HG03575 (cell line): Measurements from ENCODE around the gene GPD1.
"Not testable (repeated sequence)": the region's sequence is repeated elsewhere in the genome, so short reads cannot be mapped to it uniquely, and the experiment has no call there.

Experiments
- ATAC-seq: cut with Tn5 transposase; IDR thresholded peaks from one replicate; pipeline ENCODE4 v1.9.1; 2021; ENCODE audit not compliant: unreplicated experiment, insufficient number of reproducible peaks, low FRiP score; ENCODE audit errors: extremely low read depth

GPD1 gene

GRCh38 chr12:50072198-50072907, 31.5 kb upstream of the GPD1 start:
- no peak for ATAC-seq

- no peak for ATAC-seq
These were observed 30.6 kb upstream of the GPD1 start for GRCh38 chr12:50073206-50073605.

DNA sequence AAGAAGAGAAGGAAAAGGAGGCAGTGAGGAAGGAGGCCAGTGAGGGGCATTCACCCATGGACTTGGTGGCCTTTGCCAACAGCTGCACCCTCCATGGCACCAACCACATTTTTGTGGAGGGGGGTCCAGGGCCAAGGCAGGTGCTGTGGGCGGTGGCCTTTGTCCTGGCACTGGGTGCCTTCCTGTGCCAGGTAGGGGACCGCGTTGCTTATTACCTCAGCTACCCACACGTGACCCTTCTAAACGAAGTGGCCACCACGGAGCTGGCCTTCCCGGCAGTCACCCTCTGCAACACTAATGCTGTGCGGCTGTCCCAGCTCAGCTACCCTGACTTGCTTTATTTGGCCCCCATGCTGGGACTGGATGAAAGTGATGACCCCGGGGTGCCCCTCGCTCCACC, 30.1 kb upstream of the GPD1 start:
- no peak for ATAC-seq

DNA sequence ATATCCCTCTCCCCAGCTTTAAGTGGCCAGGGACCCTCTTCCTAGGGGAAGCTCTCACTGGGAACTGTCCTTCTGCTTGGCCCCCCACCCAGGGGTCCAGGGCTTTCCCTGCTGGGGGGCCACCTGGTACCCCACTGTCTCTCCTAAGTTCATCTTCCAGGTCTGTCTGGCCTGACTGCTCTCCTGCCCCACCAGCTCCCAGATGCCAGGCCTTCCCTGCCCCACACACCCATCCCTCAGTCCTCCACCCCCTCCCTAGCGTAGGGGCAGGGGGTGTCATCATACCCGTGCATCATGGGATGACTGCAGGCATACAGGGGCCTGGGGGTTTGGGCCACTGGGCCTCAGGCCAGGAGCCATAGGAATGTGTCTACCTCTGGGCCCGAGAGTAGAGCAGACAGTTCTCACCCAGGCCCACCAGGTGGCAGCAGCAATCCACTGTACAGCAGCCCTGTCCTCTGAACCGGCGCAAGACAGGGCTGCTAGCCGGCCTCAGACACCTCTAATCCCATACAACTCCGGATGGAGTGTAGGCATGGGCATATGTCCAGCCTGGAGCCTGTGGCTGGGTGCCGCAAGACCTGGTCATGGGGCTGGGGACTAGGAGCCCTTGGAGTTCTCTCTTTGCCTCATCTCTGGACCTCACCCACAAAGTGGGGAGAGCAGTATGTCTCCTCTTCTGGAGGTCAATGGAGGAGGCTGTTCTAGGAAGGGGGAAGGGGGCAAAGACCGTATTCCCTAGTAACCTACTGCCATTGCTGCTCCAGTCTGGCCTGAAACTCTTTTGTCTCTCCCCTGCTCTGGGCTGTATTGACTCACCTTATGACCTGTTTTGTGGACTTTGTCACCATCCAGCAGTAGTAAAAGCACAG, 28.6 kb upstream of the GPD1 start:
- no peak for ATAC-seq

- no peak for ATAC-seq
These were observed 28.0 kb upstream of the GPD1 start for GRCh38 chr12:50075808-50076170.

- ATAC-seq, result no peak
These were observed 26.7 kb upstream of the GPD1 start for GRCh38 chr12:50077099-50077498.

DNA sequence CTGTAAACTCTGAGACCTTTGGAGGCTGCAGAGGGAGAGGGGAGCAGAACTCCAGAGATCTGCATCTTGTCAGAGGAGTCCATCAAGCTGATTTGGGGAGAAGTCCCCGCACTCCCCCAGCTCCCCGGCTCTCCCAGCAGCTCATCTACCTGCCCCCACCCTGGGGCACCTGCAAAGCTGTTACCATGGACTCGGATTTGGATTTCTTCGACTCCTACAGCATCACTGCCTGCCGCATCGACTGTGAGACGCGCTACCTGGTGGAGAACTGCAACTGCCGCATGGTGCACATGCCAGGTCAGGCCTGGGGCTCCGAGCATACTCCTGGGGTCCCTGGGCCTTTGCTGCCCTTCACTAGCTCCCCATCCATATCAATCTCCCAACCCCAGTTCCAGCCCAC, 25.5 kb upstream of the GPD1 start:
- no peak for ATAC-seq

- ATAC-seq, result no peak
These were observed 24.0 kb upstream of the GPD1 start for GRCh38 chr12:50079771-50080170.

DNA sequence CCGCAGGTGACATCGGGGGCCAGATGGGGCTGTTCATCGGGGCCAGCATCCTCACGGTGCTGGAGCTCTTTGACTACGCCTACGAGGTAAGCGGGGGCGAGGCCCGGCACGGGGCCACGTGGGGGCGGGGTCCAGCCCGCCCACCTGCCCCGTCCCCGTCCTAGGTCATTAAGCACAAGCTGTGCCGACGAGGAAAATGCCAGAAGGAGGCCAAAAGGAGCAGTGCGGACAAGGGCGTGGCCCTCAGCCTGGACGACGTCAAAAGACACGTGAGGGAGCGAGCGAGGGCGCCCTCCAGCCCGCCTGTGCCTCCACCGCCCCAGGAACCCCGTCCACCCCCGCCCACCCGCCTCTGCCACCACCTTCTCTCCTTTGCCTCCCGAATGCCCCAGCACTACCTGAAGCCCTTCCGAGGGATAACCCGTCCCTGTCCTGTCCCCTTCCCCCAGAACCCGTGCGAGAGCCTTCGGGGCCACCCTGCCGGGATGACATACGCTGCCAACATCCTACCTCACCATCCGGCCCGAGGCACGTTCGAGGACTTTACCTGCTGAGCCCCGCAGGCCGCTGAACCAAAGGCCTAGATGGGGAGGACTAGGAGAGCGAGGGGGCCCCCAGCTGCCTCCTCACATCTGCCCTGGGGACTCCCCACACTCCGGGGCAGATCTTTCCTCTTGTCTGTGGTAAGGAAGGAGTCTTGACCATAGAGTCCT, 22.6 kb upstream of the GPD1 start:
- ATAC-seq, result no peak

DNA sequence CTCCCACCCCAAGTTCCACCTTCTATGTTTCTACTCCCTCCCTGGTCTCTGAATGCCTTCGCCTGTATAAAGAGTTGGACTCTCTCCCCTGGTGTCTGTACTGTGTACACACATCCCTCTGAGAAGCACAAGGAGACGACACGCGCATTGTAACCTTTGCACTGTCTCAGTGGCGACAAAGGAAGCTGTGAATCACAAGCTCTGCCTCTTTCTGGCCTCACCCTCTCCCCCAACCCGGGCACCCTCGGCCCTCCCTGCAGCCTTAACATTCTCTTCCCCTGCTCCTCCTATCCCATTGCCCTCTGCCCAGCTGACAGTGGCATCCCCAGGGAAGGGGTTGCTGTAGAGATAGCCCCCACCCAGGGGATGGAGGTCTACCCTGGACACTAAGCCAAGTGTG, 21.2 kb upstream of the GPD1 start:
- ATAC-seq, result no peak

GRCh38 chr12:50083301-50083700, 20.5 kb upstream of the GPD1 start:
- ATAC-seq, result no peak

DNA sequence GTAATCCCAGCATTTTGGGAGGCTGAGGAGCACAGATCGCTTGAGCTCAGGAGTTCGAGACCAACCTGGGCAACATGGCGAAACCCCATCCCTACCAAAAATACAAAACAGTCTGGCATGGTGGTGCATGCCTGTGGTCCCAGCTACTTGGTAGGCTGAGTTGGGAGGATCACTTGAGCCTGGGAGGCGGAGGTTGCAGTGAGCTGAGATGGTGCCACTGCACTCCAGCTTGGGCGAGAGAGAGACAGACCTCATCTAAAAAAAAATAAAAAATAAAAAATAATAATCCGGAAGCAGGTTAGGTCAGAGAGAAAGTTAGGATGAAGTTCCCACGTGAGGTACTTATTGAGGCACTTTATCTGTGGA, 19.4 kb upstream of the GPD1 start:
- ATAC-seq, result not testable (repeated sequence)

- no peak for ATAC-seq
These were observed 18.8 kb upstream of the GPD1 start, which contains the start of gene SMARCD1 for GRCh38 chr12:50084775-50085614. SMARCD1 (plus strand) TSS chr12:50085342; CDS start chr12:50085370, 28 bp downstream.

- no peak for ATAC-seq
These were observed 18.2 kb upstream of the GPD1 start for GRCh38 chr12:50085615-50086072.

DNA sequence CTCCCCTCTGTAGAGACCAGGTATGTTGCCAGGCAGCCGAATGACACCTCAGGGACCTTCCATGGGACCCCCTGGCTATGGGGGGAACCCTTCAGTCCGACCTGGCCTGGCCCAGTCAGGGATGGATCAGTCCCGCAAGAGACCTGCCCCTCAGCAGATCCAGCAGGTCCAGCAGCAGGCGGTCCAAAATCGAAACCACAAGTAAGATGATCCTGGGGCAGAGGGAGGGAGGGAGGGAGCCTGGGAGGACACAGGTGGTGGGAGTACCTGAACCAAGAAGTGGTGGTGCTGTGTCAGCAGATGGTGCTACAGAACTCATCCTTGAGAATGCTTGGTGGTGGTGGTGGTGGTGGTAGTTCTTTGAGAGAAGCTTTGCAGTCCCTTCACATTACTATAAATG, 17.7 kb upstream of the GPD1 start:
- ATAC-seq, result no peak

DNA sequence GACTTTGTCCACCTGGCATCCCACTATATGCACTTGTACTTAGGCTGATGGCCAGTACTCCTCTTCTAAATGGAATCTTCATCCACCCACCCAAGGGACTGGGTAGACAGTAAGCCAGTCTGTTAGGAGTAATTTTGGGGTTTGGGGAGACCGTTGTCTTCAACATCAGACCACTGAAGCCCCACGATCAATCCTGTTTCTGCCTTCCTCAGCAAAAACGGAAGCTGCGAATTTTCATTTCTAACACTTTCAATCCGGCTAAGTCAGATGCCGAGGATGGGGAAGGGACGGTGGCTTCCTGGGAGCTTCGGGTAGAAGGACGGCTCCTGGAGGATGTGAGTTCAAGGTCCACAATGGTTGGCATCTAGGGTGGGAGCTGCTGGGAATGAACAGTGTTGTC, 16.7 kb upstream of the GPD1 start:
- ATAC-seq, result no peak

DNA sequence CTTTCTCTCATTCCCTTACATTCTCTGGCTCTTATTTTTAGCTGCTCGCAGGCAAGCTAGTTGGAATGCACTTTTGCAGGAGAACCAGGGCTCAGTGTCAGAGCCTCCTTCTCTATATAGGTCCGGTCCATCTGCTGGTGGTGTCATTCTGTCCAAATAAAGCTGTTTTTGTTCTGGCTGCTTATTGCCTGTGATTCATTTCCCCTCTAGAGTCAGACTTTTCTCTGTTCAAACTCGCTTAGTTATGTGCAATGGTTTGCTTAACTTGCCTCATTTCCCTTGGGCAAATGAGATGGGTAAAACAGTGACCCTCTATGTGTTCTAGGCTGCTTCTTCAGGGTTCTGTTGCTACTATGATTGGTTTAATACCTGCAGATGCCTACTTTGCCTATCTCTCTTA, 15.8 kb upstream of the GPD1 start:
- no peak for ATAC-seq

- no peak for ATAC-seq
These were observed 15.1 kb upstream of the GPD1 start for GRCh38 chr12:50088577-50089335.
